T1000 (cell line): ENCODE results near the gene PPP3R2.
"Not testable (repeated sequence)": the region's sequence is repeated elsewhere in the genome, so short reads cannot be mapped to it uniquely, and the experiment has no call there.

Source experiments
- DNase-seq: peaks from one replicate; lab custom pipeline; 2025; ENCODE audit warnings: mixed read lengths; lab: John Stamatoyannopoulos, UW

PPP3R2 gene

GRCh38 chr9:101587332-101588043 is 7.3 kb downstream of the PPP3R2 start:
- no peak for DNase-seq

- DNase-seq = no peak
These were observed 8.1 kb downstream of the PPP3R2 start for GRCh38 chr9:101586651-101587050.

- DNase-seq = no peak
These were observed 9.0 kb downstream of the PPP3R2 start for GRCh38 chr9:101585740-101586139.

GRCh38 chr9:101582553-101582952 is 12.2 kb downstream of the PPP3R2 start:
- DNase-seq = no peak

GRCh38 chr9:101579711-101580545 is 14.8 kb downstream of the PPP3R2 start:
- no peak for DNase-seq

GRCh38 chr9:101578378-101578777 is 16.4 kb downstream of the PPP3R2 start:
- DNase-seq = no peak

GRCh38 chr9:101574731-101575333 is 19.9 kb downstream of the PPP3R2 start:
- no peak for DNase-seq

GRCh38 chr9:101572316-101572715 is 22.5 kb downstream of the PPP3R2 start:
- no peak for DNase-seq

- DNase-seq = no peak
These were observed 23.7 kb downstream of the PPP3R2 start for GRCh38 chr9:101571114-101571513.

- DNase-seq = no peak
These were observed 24.8 kb downstream of the PPP3R2 start for GRCh38 chr9:101569741-101570501.

GRCh38 chr9:101567725-101568350 is 26.9 kb downstream of the PPP3R2 start:
- DNase-seq = no peak

GRCh38 chr9:101566904-101567724 is 27.7 kb downstream of the PPP3R2 start:
- DNase-seq = no peak

GRCh38 chr9:101564252-101564651 is 30.5 kb downstream of the PPP3R2 start:
- no peak for DNase-seq

GRCh38 chr9:101562966-101563365 is 31.8 kb downstream of the PPP3R2 start:
- DNase-seq = no peak

GRCh38 chr9:101561740-101562139 is 33.0 kb downstream of the PPP3R2 start:
- DNase-seq = no peak

GRCh38 chr9:101549472-101550098 is 45.2 kb downstream of the PPP3R2 start:
- DNase-seq = not testable (repeated sequence)

- DNase-seq = no peak
These were observed 51.6 kb downstream of the PPP3R2 start for GRCh38 chr9:101543098-101543735.
